ENCODE results near the gene GLTPD2.
A peak's percentile ranks its signal among the peaks of the same experiment; 100 is the strongest.

GLTPD2 gene

GRCh38 chr17:4771519-4772234 is 17.1 kb upstream of the GLTPD2 start, which contains the start of gene TM4SF5:
TSS of gene TM4SF5 (plus strand) at chr17:4771886. CDS start at chr17:4771923, 37 bp downstream.
- no peak for DNase-seq

- no peak for DNase-seq
Measured at GRCh38 chr17:4772235-4772613, 16.5 kb upstream of the GLTPD2 start.

DNA sequence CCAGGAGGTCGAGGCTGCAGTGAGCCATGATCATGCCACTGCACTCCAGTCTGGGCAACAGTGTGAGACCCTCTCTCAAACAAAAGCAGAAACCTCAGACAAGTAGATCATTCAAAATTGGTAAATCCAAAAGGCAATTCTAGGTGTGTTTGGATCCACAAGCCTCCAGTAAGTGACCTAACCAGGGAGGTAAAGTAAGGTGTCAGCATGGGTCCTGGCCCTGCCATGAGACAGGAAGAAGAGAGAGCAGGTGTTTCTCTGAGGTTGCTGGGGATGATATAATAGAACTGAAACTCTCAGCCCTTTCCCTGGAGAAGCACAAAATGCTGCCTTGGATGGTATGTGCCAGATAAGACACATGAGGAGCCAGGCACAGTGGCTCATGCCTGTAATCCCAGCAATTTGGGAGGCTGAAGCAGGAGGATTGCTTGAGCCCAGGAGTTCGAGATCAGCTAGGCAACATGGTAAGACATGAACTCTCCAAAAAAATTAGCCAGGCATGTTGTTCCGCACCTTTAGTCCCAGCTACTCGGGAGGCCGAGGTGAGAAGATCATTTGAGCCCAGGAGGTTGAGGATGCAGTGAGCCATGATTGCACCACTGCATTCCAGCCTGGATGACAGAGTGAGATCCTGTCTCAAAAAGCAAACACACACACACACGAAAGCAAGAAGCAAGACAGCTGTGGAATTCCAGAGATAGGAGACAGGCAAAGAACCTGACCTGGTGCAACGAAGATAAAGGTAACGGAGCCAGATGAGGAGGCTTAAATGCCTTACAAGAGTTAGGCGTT is 10.6 kb upstream of the GLTPD2 start:
- no peak for DNase-seq

GRCh38 chr17:4780325-4780955 is 8.3 kb upstream of the GLTPD2 start:
- no peak for DNase-seq

DNA sequence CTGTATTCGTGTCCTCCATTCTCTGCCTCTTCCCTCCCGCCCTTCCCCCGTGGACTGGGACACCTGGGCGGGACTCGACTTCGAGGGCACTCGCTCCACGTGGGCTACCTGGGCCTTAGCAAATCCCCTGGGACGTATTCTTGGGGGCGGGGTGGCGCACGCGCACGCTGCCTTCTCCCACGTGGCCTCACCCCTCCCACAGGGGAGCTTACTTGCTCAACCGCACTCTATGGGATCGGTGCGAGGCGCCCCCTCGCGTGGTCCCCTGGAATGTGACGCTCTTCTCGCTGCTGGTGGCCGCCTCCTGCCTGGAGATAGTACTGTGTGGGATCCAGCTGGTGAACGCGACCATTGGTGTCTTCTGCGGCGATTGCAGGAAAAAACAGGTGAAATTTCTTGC is 6.1 kb upstream of the GLTPD2 start:
- DNase-seq: no peak

- DNase-seq: peak in 2 of 6 experiments; percentile 12 to 19
Measured at GRCh38 chr17:4785311-4786105, 3.3 kb upstream of the GLTPD2 start.

GRCh38 chr17:4786106-4786511 is 2.7 kb upstream of the GLTPD2 start, which contains the start of gene VMO1:
TSS of gene VMO1 (minus strand) at chr17:4786364. CDS start at chr17:4786352, 12 bp downstream.
- DNase-seq: peak in 1 of 6 experiments; percentile 19

DNA sequence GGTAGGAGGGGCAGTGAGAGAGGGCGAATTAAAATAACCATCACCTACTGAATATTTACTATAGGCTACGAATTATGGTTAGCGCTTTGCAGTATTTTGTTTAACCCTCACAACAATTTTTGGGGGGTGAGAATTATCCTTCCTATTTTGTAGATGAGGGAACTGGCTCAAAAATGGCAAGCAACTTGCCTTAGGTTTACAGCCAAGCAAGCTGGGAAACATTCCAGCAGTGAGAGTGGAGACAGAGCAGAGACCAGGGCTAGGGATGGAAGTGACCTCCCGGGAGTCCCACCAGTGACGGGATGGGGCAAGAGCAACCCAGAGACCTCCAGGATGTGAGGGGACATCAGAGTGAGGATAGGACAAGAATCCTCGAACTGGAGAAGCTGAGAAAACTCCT is 2.2 kb upstream of the GLTPD2 start:
- no peak for DNase-seq

- DNase-seq: no peak
Measured at GRCh38 chr17:4788159-4788806, 481 bp upstream of the GLTPD2 start.

DNA sequence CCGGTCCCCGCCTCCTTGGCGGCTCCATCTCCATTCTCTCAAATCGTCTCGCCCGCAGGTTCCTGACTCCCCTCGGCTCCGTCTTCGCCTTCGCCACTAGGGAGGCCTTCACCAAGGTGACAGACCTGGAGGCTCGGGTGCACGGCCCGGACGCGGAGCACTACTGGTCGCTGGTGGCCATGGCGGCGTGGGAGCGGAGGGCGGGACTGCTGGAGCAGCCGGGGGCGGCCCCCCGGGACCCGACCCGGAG is 862 bp downstream of the GLTPD2 start:
- DNase-seq: no peak

- DNase-seq: peak; percentile 48 to 76 (median 68)
Measured at GRCh38 chr17:4789951-4790704, 1.4 kb downstream of the GLTPD2 start.

GRCh38 chr17:4790705-4791088 is 1.9 kb downstream of the GLTPD2 start:
- no peak for DNase-seq

GRCh38 chr17:4795168-4795567 is 6.4 kb downstream of the GLTPD2 start:
- DNase-seq: no peak

GRCh38 chr17:4796552-4796920 is 7.8 kb downstream of the GLTPD2 start:
- DNase-seq: no peak

DNA sequence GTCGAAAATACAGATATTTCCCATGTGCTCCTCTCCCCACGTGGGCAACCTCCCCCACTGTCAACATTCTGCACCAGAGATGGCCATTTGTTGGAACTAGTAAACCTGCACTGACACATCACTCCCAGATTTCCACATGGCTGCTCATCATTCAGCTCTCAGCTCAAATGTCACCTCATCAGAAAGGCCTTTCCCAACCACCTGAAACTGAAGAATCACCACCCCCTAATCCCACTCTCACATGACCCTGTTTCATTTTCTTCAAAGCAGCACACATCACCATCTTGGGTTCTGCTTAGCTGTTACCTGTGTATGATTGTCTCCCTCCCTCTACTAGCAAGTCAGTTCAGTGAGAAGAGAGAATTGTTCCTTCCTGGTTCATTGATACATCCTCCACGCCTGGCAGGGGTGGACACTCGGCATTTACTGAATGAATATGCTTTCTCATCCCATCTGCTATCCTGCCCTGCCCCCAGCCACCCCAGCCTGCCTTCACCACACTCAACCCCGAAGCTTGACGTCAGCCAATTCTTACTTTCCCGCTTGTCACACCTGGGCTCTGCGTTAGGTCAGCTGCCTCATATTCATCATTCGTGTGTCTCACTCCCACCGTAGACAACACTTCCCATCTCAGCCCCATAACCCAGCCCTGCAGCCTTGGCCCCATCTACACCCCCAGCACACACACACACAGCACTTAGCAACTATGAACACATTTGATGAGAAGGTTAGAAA is 11.9 kb downstream of the GLTPD2 start:
- DNase-seq: no peak

DNA sequence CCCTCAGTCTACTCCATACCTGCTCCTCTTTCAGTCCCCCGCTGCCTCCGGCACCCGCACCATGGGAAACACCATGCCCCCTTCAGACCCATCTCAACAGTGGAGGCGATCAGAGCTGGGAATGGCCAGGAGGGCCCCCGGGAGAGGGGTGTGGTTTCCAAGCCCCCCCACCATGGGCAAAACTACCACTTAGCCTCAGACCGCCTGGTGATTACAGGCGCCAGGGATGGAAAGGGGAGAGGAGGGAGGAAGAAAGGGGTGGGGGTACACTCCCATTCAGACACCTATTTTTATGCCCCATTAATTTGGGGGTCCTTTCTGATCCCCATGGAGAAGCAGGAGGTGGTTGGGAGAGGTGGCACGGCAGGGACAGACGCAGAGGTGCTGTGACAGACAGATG is 13.5 kb downstream of the GLTPD2 start, which contains the start of gene C17orf114:
TSS of gene C17orf114 (minus strand) at position 101 of the 400 bp plus-strand sequence.
- no peak for DNase-seq

DNA sequence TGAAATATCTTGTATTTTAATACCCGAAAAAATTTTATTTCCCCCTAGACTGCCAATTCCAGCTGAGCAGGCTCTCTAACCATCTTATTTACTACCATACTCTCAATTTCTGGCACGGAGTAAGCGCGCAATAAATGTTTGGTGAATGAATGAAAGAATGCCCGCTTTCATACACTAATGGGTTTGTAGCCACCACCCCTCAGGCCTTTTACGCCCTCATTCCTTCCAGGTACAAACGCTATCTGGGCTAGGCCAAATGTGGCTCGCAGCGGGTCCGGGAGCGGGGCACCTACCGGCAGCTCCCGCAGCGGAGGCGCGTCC is 17.7 kb downstream of the GLTPD2 start:
- no peak for DNase-seq

GRCh38 chr17:4806777-4807604 is 18.2 kb downstream of the GLTPD2 start, which contains the start of gene PLD2:
TSS of gene PLD2 (plus strand) at chr17:4807152. CDS start at chr17:4807773, 621 bp downstream.
- peak; percentile 61 to 82 (median 75) for DNase-seq

DNA sequence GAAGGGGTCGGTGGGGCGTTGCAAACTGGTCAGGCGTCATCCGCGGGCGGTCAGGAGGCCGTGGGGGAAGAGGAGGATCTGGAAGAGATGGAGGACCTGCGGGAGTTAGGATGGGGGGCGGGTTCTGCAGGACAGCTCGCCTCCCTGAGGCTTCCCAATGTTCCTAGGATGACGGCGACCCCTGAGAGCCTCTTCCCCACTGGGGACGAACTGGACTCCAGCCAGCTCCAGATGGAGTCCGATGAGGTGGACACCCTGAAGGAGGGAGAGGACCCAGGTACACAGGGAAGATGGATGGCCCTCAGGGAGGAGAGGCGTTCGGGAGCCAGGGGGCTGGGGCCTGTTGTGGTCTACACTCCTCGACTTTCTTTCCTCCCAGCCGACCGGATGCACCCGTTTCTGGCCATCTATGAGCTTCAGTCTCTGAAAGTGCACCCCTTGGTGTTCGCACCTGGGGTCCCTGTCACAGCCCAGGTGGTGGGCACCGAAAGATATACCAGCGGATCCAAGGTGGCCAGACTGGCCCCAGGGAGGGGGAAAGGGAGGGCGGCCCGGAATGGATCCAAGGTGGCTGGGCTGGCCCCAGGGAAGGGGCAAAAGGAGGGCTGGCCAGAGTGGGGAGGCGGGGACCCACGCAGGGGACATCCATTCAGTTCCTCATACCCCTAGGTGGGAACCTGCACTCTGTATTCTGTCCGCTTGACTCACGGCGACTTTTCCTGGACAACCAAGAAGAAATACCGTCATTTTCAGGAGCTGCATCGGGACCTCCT is 19.0 kb downstream of the GLTPD2 start:
- no peak for DNase-seq

Data from stimulated activated naive CD4-positive, alpha-beta T cell (primary cell).